Mesendoderm (in vitro differentiated cells): Measurements from ENCODE around the gene RAP1GDS1.
A peak's percentile ranks its signal among the peaks of the same experiment; 100 is the strongest.
"Not testable (repeated sequence)": the region's sequence is repeated elsewhere in the genome, so short reads cannot be mapped to it uniquely, and the experiment has no call there.

ENCODE experiments used
- DNase-seq: peaks from one replicate; pipeline ENCODE4 v3.0.0; 2013
- H2AK5ac ChIP-seq: 2 replicates; pipeline ENCODE4 v1.6.1; 2013; ENCODE audit warnings: low read length, inconsistent platforms
- H2BK120ac ChIP-seq: 2 replicates; pipeline ENCODE4 v1.6.1; 2013; ENCODE audit warnings: low read depth, mild to moderate bottlenecking, low read length, moderate library complexity, mixed read lengths
- H2BK15ac ChIP-seq: replicated peaks from 2 replicates; pipeline ENCODE4 v1.6.1; 2013; ENCODE audit warnings: low read depth, mild to moderate bottlenecking, moderate library complexity
- H2BK5ac ChIP-seq: 2 replicates; pipeline ENCODE4 v1.6.1; 2013; ENCODE audit warnings: low read length, inconsistent platforms
- H3K18ac ChIP-seq: 2 replicates; pipeline ENCODE4 v1.6.1; 2013; ENCODE audit warnings: mild to moderate bottlenecking, low read length, mixed read lengths
- H3K23ac ChIP-seq: one replicate; pipeline ENCODE4 v1.6.1; 2013; ENCODE audit warnings: low read length
- H3K27ac ChIP-seq: 2 replicates; pipeline ENCODE4 v1.5.1; 2013; ENCODE audit warnings: low read depth, mild to moderate bottlenecking, inconsistent platforms, low read length, moderate library complexity
- H3K27me3 ChIP-seq: 2 replicates; pipeline ENCODE4 v1.6.1; 2013; ENCODE audit warnings: low read length, control low read depth, mild to moderate bottlenecking, inconsistent platforms; ENCODE audit not compliant: insufficient read depth, poor library complexity
- H3K36me3 ChIP-seq: 2 replicates; pipeline ENCODE4 v1.6.1; 2013; ENCODE audit warnings: low read length, inconsistent platforms; ENCODE audit not compliant: control insufficient read depth, insufficient read depth
- H3K4ac ChIP-seq: one replicate; pipeline ENCODE4 v1.6.1; 2013; ENCODE audit warnings: low read depth, mild to moderate bottlenecking, low read length, moderate library complexity
- H3K4me1 ChIP-seq: 2 replicates; pipeline ENCODE4 v1.6.1; 2013; ENCODE audit warnings: low read depth, low read length, inconsistent platforms; ENCODE audit not compliant: control insufficient read depth
- H3K4me2 ChIP-seq: 2 replicates; pipeline ENCODE4 v1.6.1; 2013; ENCODE audit warnings: low read length
- H3K4me3 ChIP-seq: 2 replicates; pipeline ENCODE4 v1.5.1; 2013; ENCODE audit warnings: mild to moderate bottlenecking, low read length
- H3K56ac ChIP-seq: one replicate; pipeline ENCODE4 v1.6.1; 2013; ENCODE audit warnings: low read length
- H3K79me1 ChIP-seq: 2 replicates; pipeline ENCODE4 v1.6.1; 2013; ENCODE audit warnings: low read length, inconsistent platforms
- H3K79me2 ChIP-seq: 2 replicates; pipeline ENCODE4 v1.6.1; 2013; ENCODE audit warnings: mild to moderate bottlenecking, low read length; ENCODE audit not compliant: control insufficient read depth, insufficient read depth
- H3K9ac ChIP-seq: 2 replicates; pipeline ENCODE4 v1.6.1; 2013; ENCODE audit warnings: low read length, inconsistent platforms
- H4K5ac ChIP-seq: one replicate; pipeline ENCODE4 v1.6.1; 2013; ENCODE audit warnings: low read length
- H4K8ac ChIP-seq: one replicate; pipeline ENCODE4 v1.6.1; 2013; ENCODE audit warnings: low read depth, mild to moderate bottlenecking, control low read depth, low read length, moderate library complexity
- WGBS: extraction: QIAGEN DNeasy Blood & Tissue Kit; methylation state at CpG from one replicate; pipeline ENCODE4 v1.1.7; 2013; ENCODE audit warnings: low lambda C conversion rate, missing lambda C conversion rate; ENCODE audit not compliant: insufficient coverage; ENCODE audit errors: extremely low coverage; 5-methylcytosine and 5-hydroxymethylcytosine counted together

Gene RAP1GDS1

GRCh38 chr4:98446499-98447375 is 185.6 kb downstream of the RAP1GDS1 start:
- Histone ChIP-seq H3K36me3 (no peaks in the 10 kb centered on the region), H4K8ac (no peak overlapping the region), H3K4me3 (no peak overlapping the region), H3K4ac (no peak overlapping the region), H3K9ac (no peak overlapping the region), H2BK120ac (no peak overlapping the region), H3K4me1 (no peaks in the 10 kb centered on the region), H3K79me2 (no peaks in the 10 kb centered on the region), H2AK5ac (no peak overlapping the region), H2BK15ac (no peak overlapping the region), H3K27me3 (no peaks in the 10 kb centered on the region), H3K27ac (no peak overlapping the region), H4K5ac (no peak overlapping the region), H3K79me1 (no peaks in the 10 kb centered on the region), H3K4me2 (no peak overlapping the region), H3K18ac (no peak overlapping the region), H3K23ac (no peak overlapping the region), H3K56ac (no peak overlapping the region), H2BK5ac (no peak overlapping the region)
- WGBS: no CpG with 5 or more reads among the region's 10 CpGs
- no peak for DNase-seq

- Histone ChIP-seq H2AK5ac (no peak overlapping the region), H3K4ac (no peak overlapping the region), H3K36me3 (no peaks in the 10 kb centered on the region), H3K4me2 (no peak overlapping the region), H2BK5ac (no peak overlapping the region), H3K79me2 (no peaks in the 10 kb centered on the region), H3K23ac (no peak overlapping the region), H3K27me3 (no peaks in the 10 kb centered on the region), H3K56ac (no peak overlapping the region), H3K79me1 (no peaks in the 10 kb centered on the region), H3K18ac (no peak overlapping the region), H4K5ac (no peak overlapping the region), H3K4me3 (no peak overlapping the region), H3K9ac (no peak overlapping the region), H4K8ac (no peak overlapping the region), H3K4me1 (no peaks in the 10 kb centered on the region), H2BK120ac (no peak overlapping the region), H3K27ac (no peak overlapping the region), H2BK15ac (no peak overlapping the region)
- DNase-seq: peak; percentile 35
- no CpG with 5 or more reads among the region's 5 CpGs for WGBS
Measured at GRCh38 chr4:98447648-98448047, 186.5 kb downstream of the RAP1GDS1 start.

DNA sequence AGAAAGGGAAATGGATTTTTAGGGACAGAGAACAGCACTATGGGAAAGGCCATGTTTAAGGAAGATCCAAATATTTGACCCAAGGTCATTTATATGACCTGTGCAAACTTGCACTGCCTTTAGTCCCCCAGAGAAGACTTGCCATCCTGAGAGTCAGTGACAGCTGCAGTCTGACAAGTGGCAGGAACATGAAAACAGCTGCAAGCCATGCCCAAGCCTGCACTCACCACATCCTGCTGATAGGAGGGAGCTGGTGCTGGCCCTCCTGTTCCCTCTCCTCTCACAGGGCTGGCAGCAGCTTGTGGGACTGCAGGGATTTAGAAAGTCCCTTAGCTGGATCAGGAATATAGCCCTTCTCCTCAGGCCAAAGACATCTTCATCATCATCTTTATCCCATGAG is 187.7 kb downstream of the RAP1GDS1 start:
- Histone ChIP-seq H2BK15ac (no peak overlapping the region), H2BK5ac (no peak overlapping the region), H2BK120ac (no peak overlapping the region), H3K23ac (no peak overlapping the region), H3K36me3 (no peaks in the 10 kb centered on the region), H3K9ac (no peak overlapping the region), H4K8ac (no peak overlapping the region), H3K27ac (no peak overlapping the region), H3K4me1 (no peaks in the 10 kb centered on the region), H3K56ac (no peak overlapping the region), H3K79me1 (no peaks in the 10 kb centered on the region), H3K4me3 (no peak overlapping the region), H3K27me3 (no peaks in the 10 kb centered on the region), H3K4me2 (no peak overlapping the region), H3K18ac (no peak overlapping the region), H4K5ac (no peak overlapping the region), H2AK5ac (no peak overlapping the region), H3K4ac (no peak overlapping the region), H3K79me2 (no peaks in the 10 kb centered on the region)
- DNase-seq: no peak

GRCh38 chr4:98452091-98452490 is 190.9 kb downstream of the RAP1GDS1 start:
- Histone ChIP-seq H2BK120ac (no peak overlapping the region), H3K27me3 (no peaks in the 10 kb centered on the region)
- WGBS: no CpG with 5 or more reads among the region's 3 CpGs

DNA sequence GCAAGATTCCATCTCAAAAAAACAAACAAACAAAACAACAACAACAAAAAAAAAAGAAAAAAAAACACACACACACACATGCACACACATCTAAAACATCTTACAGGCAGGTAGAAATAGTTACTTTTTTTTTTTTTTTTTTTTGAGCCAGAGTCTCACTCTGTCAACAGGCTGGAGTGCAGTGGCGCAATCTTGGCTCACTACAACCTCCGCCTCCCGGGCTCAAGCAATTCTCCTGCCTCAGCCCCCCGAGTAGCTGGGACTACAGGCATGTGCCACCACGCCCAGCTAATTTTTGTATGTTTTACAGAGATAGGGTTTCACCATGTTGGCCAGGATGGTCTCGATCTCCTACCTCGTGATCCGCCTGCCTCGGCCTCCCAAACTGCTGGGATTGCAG is 196.2 kb downstream of the RAP1GDS1 start:
- not testable (repeated sequence) for H3K4me3 ChIP-seq, H3K79me1 ChIP-seq, H2BK5ac ChIP-seq, H2BK15ac ChIP-seq, H3K79me2 ChIP-seq, H3K18ac ChIP-seq, H3K9ac ChIP-seq, H2BK120ac ChIP-seq, H3K27ac ChIP-seq, H3K4me1 ChIP-seq, H3K56ac ChIP-seq, H3K4ac ChIP-seq, H3K4me2 ChIP-seq, H4K8ac ChIP-seq, H4K5ac ChIP-seq, H3K27me3 ChIP-seq, H3K23ac ChIP-seq, H3K36me3 ChIP-seq, DNase-seq, H2AK5ac ChIP-seq
- no CpG with 5 or more reads among the region's 9 CpGs for WGBS

More at GRCh38 chr4:98452091-98452490, 190.9 kb downstream of the RAP1GDS1 start:
- H3K36me3 ChIP-seq: no peaks in the 10 kb centered on the region
- DNase-seq: no peak
- no peak overlapping the region for H3K4me2 ChIP-seq
- H3K27ac ChIP-seq: no peak overlapping the region
- no peak overlapping the region for H3K4me3 ChIP-seq
- no peak overlapping the region for H2BK15ac ChIP-seq
- no peak overlapping the region for H3K18ac ChIP-seq
- no peak overlapping the region for H2BK5ac ChIP-seq
- H3K56ac ChIP-seq: no peak overlapping the region
- H3K79me2 ChIP-seq: no peaks in the 10 kb centered on the region
- H3K23ac ChIP-seq: no peak overlapping the region
- no peak overlapping the region for H4K8ac ChIP-seq
- H3K79me1 ChIP-seq: no peaks in the 10 kb centered on the region
- H3K4me1 ChIP-seq: no peaks in the 10 kb centered on the region
- H2AK5ac ChIP-seq: no peak overlapping the region
- H3K4ac ChIP-seq: no peak overlapping the region
- no peak overlapping the region for H3K9ac ChIP-seq
- H4K5ac ChIP-seq: no peak overlapping the region
